Endothelial cell of umbilical vein (primary cell): ENCODE results near the gene RECK. TPM values are rescaled to one million over a fixed set of nuclear protein-coding genes. Genes with fewer than 3 reads are reported as not detected.

Experiments used
- BruUV-seq: library from RNA; stranded (reverse); fragments of 400-500 nt; replicated peaks from 2 replicates; lab custom pipeline; 2021; lab: Mats Ljungman, UMichigan
- CTCF ChIA-PET: fragments of 300-600, 350-600 bp; sonication (Branson Sonifier 250); formaldehyde crosslinking; loops from one replicate; lab custom pipeline; 2021; ENCODE audit warnings: antibody characterized with exemption, inconsistent platforms; lab: Charles Lee
- POLR2A ChIA-PET: fragments of 300-600, 350-600 bp; sonication (Branson Sonifier 250); formaldehyde crosslinking; loops from one replicate; lab custom pipeline; 2021; ENCODE audit warnings: antibody characterized with exemption, inconsistent platforms; lab: Charles Lee
- DNase-seq: peaks from one replicate; pipeline ENCODE4 v3.0.0-alpha.2; 2011; ENCODE audit warnings: low read depth, low spot score
- FAIRE-seq: peaks from 2 replicates; lab custom pipeline; 2011; peaks lifted over from hg19 to GRCh38; lab: Jason Lieb, UNC
- H2AFZ ChIP-seq: 2 replicates; pipeline ENCODE4 v1.6.0; 2012; ENCODE audit warnings: low read depth, low read length, control low read depth, inconsistent platforms
- H3K27ac ChIP-seq: 2 replicates; pipeline ENCODE4 v1.5.1; 2011; ENCODE audit warnings: low read depth, mild to moderate bottlenecking, control low read depth, low read length, moderate library complexity; ENCODE audit not compliant: insufficient read depth
- H3K27me3 ChIP-seq, 2 experiments: 2 replicates each; pipeline versions ENCODE4 v1.6.0 to v1.6.1; 2011; ENCODE audit warnings: low read length in 2 of 2, mixed read lengths in 1 of 2; ENCODE audit not compliant: control insufficient read depth in 2 of 2, insufficient read depth in 2 of 2
- H3K36me3 ChIP-seq, 2 experiments: 2 replicates in 1 of 2; 3 replicates in 1 of 2; pipeline ENCODE4 v1.5.1; 2011; ENCODE audit warnings: low read length in 2 of 2, mild to moderate bottlenecking in 1 of 2, moderate library complexity in 1 of 2; ENCODE audit not compliant: control insufficient read depth in 2 of 2, insufficient read depth in 2 of 2; ENCODE audit errors: extremely low read depth in 1 of 2
- H3K4me1 ChIP-seq: 3 replicates; pipeline ENCODE4 v1.5.1; 2011; ENCODE audit warnings: mild to moderate bottlenecking, low read length; ENCODE audit not compliant: control insufficient read depth, insufficient read depth; ENCODE audit errors: extremely low read depth
- H3K4me2 ChIP-seq: 2 replicates; pipeline ENCODE4 v1.6.1; 2011; ENCODE audit warnings: low read length, control low read depth, mixed read lengths; ENCODE audit not compliant: insufficient read depth
- H3K4me3 ChIP-seq, 3 experiments: fragments of 200-600 bp in 1 of 3; sonication (generic), shearing (Covaris generic) in 1 of 3; replicated peaks in 1 of 3; 2 replicates each; pipeline ENCODE4 v1.5.1; 2011 to 2016; ENCODE audit warnings: control low read depth in 3 of 3, low read length in 3 of 3, mild to moderate bottlenecking in 2 of 3, inconsistent platforms in 1 of 3, low read depth in 1 of 3, moderate library complexity in 1 of 3; ENCODE audit not compliant: insufficient read depth in 1 of 3
- H3K79me2 ChIP-seq: 2 replicates; pipeline ENCODE4 v1.6.0; 2012; ENCODE audit warnings: low read length, inconsistent platforms; ENCODE audit not compliant: control insufficient read depth, insufficient read depth
- H3K9ac ChIP-seq: replicated peaks from 2 replicates; pipeline ENCODE3; 2011; ENCODE audit warnings: low read length, control low read depth; ENCODE audit not compliant: insufficient read depth; ENCODE audit errors: extremely low read depth
- H3K9me1 ChIP-seq: replicated peaks from 3 replicates; pipeline ENCODE4 v1.6.0; 2011; ENCODE audit warnings: mild to moderate bottlenecking, low read length; ENCODE audit not compliant: control insufficient read depth, insufficient read depth; ENCODE audit errors: extremely low read depth
- H3K9me3 ChIP-seq: replicated peaks from 2 replicates; pipeline ENCODE4 v1.5.1; 2012; ENCODE audit warnings: low read length, inconsistent platforms; ENCODE audit not compliant: control insufficient read depth, insufficient read depth
- H4K20me1 ChIP-seq: replicated peaks from 2 replicates; pipeline ENCODE3; 2011; ENCODE audit warnings: mild to moderate bottlenecking, low read length; ENCODE audit not compliant: control insufficient read depth, insufficient read depth; ENCODE audit errors: extremely low read depth
- CTCF ChIP-seq, 2 donors: IDR thresholded peaks; 1 replicate in 1 of 2; 2 replicates in 1 of 2; pipeline ENCODE4 v1.5.1; 2011; ENCODE audit warnings: low read length in 2 of 2, mild to moderate bottlenecking in 2 of 2, moderate library complexity in 2 of 2, control low read depth in 1 of 2, inconsistent platforms in 1 of 2, low read depth in 1 of 2; ENCODE audit not compliant: insufficient read depth in 1 of 2; ENCODE audit errors: extremely low read depth in 1 of 2
- EZH2 ChIP-seq: IDR thresholded peaks from 2 replicates; pipeline ENCODE4 v1.6.1; 2012; ENCODE audit warnings: borderline replicate concordance, low read depth, mild to moderate bottlenecking, moderate library complexity, low read length, inconsistent platforms; ENCODE audit not compliant: severe bottlenecking
- FOS ChIP-seq: IDR thresholded peaks from 2 replicates; pipeline ENCODE4 v1.6.1; 2011; ENCODE audit warnings: mild to moderate bottlenecking, low read length, moderate library complexity, borderline replicate concordance; ENCODE audit not compliant: insufficient read depth
- GATA2 ChIP-seq: IDR thresholded peaks from 2 replicates; pipeline ENCODE4 v1.7.0; 2011; ENCODE audit warnings: low read depth, mild to moderate bottlenecking, moderate library complexity, mixed read lengths, low read length; ENCODE audit not compliant: insufficient read length, insufficient read depth
- MAX ChIP-seq: IDR thresholded peaks from 2 replicates; pipeline ENCODE4 v1.6.1; 2011; ENCODE audit not compliant: insufficient read depth, insufficient read length
- MYC ChIP-seq: IDR thresholded peaks from one replicate; pipeline ENCODE4 v1.6.1; 2011; ENCODE audit warnings: mild to moderate bottlenecking, low read depth, low read length
- POLR2A ChIP-seq: IDR thresholded peaks from 2 replicates; pipeline ENCODE4 v1.6.1; 2012; ENCODE audit warnings: low read depth, mild to moderate bottlenecking, control low read depth, low read length
- POLR2AphosphoS5 ChIP-seq: IDR thresholded peaks from 2 replicates; pipeline ENCODE4 v1.6.1; 2012; ENCODE audit warnings: low read depth, mild to moderate bottlenecking, control low read depth, low read length, moderate library complexity; ENCODE audit not compliant: insufficient read depth
- dilution Hi-C: fragments of 300-500 bp; cut with MboI; formaldehyde crosslinking; loops from one replicate; pipeline ENCODE4 v1.15.0; 2019; ENCODE audit warnings: low sequenced_read_pairs; ENCODE audit not compliant: extremely low pct_ligation_motif_present
- intact Hi-C: fragments of 100-400 bp; cut with micrococcal nuclease; formaldehyde crosslinking; loops from one replicate; pipeline ENCODE4 v1.10.0; 2022
- polyA plus RNA-seq, 4 experiments: library from polyadenylated mRNA; depleted of rRNA in 3 of 4; stranded (reverse) in 3 of 4; unstranded in 1 of 4; fragments of >200 nt; gene quantifications; 2 replicates each; pipeline versions ENCODE4 v1.2.1 to v1.2.3, GENCODE V29; 2011 to 2012; ENCODE audit warnings: missing spikeins in 1 of 4
- total RNA-seq: library from RNA; stranded (reverse); gene quantifications from 2 replicates; pipeline ENCODE4 v1.2.3, GENCODE V29; 2021

Gene RECK
- total and polyA plus RNA-seq, 2 donors (not counting 3 experiments of a cell fraction or from before 2014, with no cell fraction given) = 12.0 to 14.1 TPM

GRCh38 chr9:36018891-36019720, 17.6 kb upstream of the RECK start:
- DNase-seq = no peak
- no peak overlapping the region for H3K27ac ChIP-seq
- H3K27me3 ChIP-seq = no peaks in the 10 kb centered on the region
- no peak overlapping the region for H2AFZ ChIP-seq
- dilution Hi-C loops (no loop called here), intact Hi-C loops (no loop called here)
- BruUV-seq = no TSS peak
- FAIRE-seq = no peak
- no peaks in the 10 kb centered on the region for H3K9me3 ChIP-seq
- H3K4me3 ChIP-seq = no peak overlapping the region
- H3K4me1 ChIP-seq = no peaks in the 10 kb centered on the region
- CTCF ChIA-PET = interaction anchor here (0.6 to 1.5 kb wide), 3 partner anchors 11 to 64 kb away, joined by 3 to 11 read pairs (median 8); no protein-coding TSS in a partner anchor
- no peak for TF ChIP-seq POLR2A
- no peak for TF ChIP-seq MAX
- TF ChIP-seq FOS = no peak
- no peak for TF ChIP-seq MYC
- no peak for TF ChIP-seq EZH2
- TF ChIP-seq CTCF (IDR thresholded peaks at IDR 0.05; ENCODE audit: extremely low read depth in 1 of 2, insufficient read depth in 1 of 2, low read depth in 1 of 2, low read length in 2 of 2) = no peak
- TF ChIP-seq POLR2AphosphoS5 = no peak
- no peak for TF ChIP-seq GATA2
- H3K9ac ChIP-seq = no peak overlapping the region
- H4K20me1 ChIP-seq = no peaks in the 10 kb centered on the region
- H3K79me2 ChIP-seq = no peaks in the 10 kb centered on the region
- no peaks in the 10 kb centered on the region for H3K36me3 ChIP-seq
- no peaks in the 10 kb centered on the region for H3K9me1 ChIP-seq
- POLR2A ChIA-PET = no interaction called here
- H3K4me2 ChIP-seq = no peak overlapping the region
